ENCODE measurements around the gene RPS3. TPM values are rescaled to one million over a fixed set of nuclear protein-coding genes. Genes with fewer than 3 reads are reported as not detected.

RPS3 gene
- total RNA-seq, 3 donors from 2014 or later, result 1,703 to 2,122 (median 2,056) TPM

- ATAC-seq (no peak), DNase-seq (peak in 1 of 3 donors; percentile 42)
- no peak overlapping the region for H3K4me3 ChIP-seq
- TF ChIP-seq, protein P1, sequence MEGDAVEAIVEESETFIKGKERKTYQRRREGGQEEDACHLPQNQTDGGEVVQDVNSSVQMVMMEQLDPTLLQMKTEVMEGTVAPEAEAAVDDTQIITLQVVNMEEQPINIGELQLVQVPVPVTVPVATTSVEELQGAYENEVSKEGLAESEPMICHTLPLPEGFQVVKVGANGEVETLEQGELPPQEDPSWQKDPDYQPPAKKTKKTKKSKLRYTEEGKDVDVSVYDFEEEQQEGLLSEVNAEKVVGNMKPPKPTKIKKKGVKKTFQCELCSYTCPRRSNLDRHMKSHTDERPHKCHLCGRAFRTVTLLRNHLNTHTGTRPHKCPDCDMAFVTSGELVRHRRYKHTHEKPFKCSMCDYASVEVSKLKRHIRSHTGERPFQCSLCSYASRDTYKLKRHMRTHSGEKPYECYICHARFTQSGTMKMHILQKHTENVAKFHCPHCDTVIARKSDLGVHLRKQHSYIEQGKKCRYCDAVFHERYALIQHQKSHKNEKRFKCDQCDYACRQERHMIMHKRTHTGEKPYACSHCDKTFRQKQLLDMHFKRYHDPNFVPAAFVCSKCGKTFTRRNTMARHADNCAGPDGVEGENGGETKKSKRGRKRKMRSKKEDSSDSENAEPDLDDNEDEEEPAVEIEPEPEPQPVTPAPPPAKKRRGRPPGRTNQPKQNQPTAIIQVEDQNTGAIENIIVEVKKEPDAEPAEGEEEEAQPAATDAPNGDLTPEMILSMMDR (IDR thresholded peaks at IDR 0.05), result no peak
- no peaks in the 10 kb centered on the region for H3K9me3 ChIP-seq
- intact Hi-C loops (cut with DNase I, micrococcal nuclease), result no loop called here
- no peaks in the 10 kb centered on the region for H3K36me3 ChIP-seq (ENCODE audit: low read depth)
- H3K4me1 ChIP-seq (ENCODE audit: low read depth), result peaks cover 6% of the 10 kb centered on the region
These were observed 37.5 kb downstream of the RPS3 start for GRCh38 chr11:75436806-75437205.

- TF ChIP-seq, protein P1 (IDR thresholded peaks at IDR 0.05), result no peak
- DNase-seq, result peak in 1 of 3 donors; percentile 28
- H3K4me1 ChIP-seq (ENCODE audit: low read depth), result no peaks in the 10 kb centered on the region
- no peaks in the 10 kb centered on the region for H3K9me3 ChIP-seq
- no peak for ATAC-seq
- no peak overlapping the region for H3K4me3 ChIP-seq
- H3K36me3 ChIP-seq (ENCODE audit: low read depth), result no peaks in the 10 kb centered on the region
- intact Hi-C loops (cut with DNase I, micrococcal nuclease), result no loop called here
These were observed 38.8 kb downstream of the RPS3 start for GRCh38 chr11:75437966-75438659.

DNA sequence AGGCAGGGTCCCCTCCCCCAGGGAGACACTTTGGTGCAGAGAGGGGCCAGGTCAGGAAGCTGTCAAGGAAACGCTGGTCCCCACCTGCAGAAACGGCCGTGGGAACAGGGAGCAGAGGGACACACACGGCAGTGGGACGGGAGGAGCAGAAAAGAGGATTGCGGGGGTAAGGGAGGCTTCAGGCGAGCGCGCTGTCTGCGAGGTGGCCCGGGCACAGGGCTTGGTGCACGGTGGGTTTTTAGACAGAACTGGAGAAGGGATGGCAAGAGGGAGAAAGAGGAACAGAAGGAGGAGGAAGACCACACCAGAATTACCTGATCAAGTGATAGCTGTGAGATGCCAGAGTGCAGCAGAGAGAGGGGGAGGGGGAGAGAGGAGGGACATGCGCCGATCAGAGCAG lies 39.7 kb downstream of the RPS3 start:
- Histone ChIP-seq H3K4me1 (ENCODE audit: low read depth) (no peaks in the 10 kb centered on the region), H3K36me3 (ENCODE audit: low read depth) (no peaks in the 10 kb centered on the region), H3K9me3 (no peaks in the 10 kb centered on the region), H3K4me3 (no peak overlapping the region)
- intact Hi-C loops (cut with DNase I, micrococcal nuclease), result no loop called here
- peak in 1 of 3 donors; percentile 26 for DNase-seq
- TF ChIP-seq, protein P1 (IDR thresholded peaks at IDR 0.05), result no peak
- ATAC-seq, result no peak

- ATAC-seq (no peak), DNase-seq (no peak)
- Histone ChIP-seq H3K4me1 (ENCODE audit: low read depth) (no peaks in the 10 kb centered on the region), H3K36me3 (ENCODE audit: low read depth) (no peaks in the 10 kb centered on the region), H3K4me3 (no peak overlapping the region), H3K9me3 (no peaks in the 10 kb centered on the region)
- intact Hi-C loops (cut with DNase I, micrococcal nuclease), result no loop called here
- TF ChIP-seq, protein P1 (IDR thresholded peaks at IDR 0.05), result no peak
These were observed 40.3 kb downstream of the RPS3 start for GRCh38 chr11:75439495-75440120.

GRCh38 chr11:75440960-75441803 lies 41.9 kb downstream of the RPS3 start:
- H3K9me3 ChIP-seq, result no peaks in the 10 kb centered on the region
- no peak overlapping the region for H3K4me3 ChIP-seq
- DNase-seq, result peak in 1 of 3 donors; percentile 49
- no peaks in the 10 kb centered on the region for H3K36me3 ChIP-seq (ENCODE audit: low read depth)
- intact Hi-C loops (cut with DNase I, micrococcal nuclease), result no loop called here
- no peaks in the 10 kb centered on the region for H3K4me1 ChIP-seq (ENCODE audit: low read depth)
- ATAC-seq, result no peak
- TF ChIP-seq, protein P1 (IDR thresholded peaks at IDR 0.05), result no peak
